HG03175 (cell line): ENCODE results near the gene WDR48.

Source experiments
- ATAC-seq: cut with Tn5 transposase; IDR thresholded peaks from one replicate; pipeline ENCODE4 v1.9.1; 2021; ENCODE audit warnings: mild to moderate bottlenecking, moderate library complexity; ENCODE audit not compliant: unreplicated experiment

The WDR48 gene

DNA sequence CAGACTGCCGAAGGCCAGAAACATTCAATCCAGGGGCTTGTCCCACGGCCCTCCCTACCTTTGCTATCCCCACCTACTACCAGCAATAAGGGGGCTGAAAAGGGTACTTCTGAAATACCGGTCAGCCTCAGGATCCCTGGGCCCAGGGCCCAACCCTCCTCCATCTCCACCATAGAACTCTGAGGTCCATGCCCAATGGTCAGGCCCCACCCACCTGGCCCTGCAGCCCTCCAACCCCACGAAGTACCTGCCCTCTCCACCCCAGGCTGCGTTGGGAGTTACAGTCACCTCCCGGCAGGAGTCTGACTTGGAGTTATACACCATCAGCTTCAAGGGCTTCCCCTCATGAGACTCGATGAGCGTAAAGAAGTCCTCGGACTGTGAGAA is 48.7 kb downstream of the WDR48 start:
- ATAC-seq: no peak

DNA sequence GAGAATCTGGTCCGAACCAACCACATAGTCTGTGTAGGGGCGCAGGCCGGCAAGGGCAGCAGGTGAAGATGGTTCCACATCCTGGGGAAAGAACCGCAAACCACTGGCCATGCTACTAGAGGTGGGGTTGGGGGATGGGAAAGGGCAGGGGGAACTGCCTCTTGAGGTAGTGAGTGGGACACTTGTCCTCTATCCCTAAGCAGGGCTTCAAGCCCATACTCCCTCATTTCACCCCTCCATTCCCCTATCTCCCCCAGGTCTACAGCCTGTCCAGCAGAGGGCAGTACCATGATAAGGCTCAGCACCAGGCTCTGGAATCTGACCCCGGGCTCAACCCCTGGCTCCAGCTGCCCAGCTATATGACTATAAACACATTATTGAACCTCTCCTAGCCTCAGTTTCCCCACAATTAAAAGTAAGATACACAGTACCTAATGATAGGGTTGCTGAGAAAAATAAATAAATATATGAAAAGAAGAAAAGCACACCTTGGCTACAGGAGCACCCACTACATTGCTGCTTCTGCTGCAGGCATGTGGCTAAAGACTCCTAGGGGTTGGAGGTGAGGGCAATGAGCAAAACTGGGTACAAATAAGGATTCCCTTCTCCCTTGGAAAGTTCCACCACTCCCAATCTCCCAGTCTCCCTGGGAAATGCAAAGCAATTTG is 49.3 kb downstream of the WDR48 start:
- peak; percentile 70 for ATAC-seq

- ATAC-seq: no peak
Observed at GRCh38 chr3:39102504-39103323, 50.9 kb downstream of the WDR48 start.

DNA sequence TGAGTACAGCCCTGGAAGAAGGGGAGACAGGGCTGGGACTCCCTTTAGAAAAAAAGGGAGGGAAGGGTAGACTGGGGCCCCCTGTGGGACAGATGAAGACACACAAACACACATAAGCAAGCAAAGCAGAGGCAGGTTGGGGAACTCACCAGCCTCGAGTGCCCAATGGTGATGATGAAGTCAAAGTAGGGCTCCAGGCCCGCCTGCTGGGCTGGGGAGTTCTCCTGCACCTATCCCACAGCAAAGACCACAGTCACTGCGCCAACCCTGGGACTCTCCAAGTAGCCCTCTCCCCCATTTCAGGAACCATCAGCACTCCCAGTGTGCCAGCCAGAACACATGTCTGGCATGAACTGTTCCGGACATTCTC is 51.5 kb downstream of the WDR48 start:
- ATAC-seq: no peak

DNA sequence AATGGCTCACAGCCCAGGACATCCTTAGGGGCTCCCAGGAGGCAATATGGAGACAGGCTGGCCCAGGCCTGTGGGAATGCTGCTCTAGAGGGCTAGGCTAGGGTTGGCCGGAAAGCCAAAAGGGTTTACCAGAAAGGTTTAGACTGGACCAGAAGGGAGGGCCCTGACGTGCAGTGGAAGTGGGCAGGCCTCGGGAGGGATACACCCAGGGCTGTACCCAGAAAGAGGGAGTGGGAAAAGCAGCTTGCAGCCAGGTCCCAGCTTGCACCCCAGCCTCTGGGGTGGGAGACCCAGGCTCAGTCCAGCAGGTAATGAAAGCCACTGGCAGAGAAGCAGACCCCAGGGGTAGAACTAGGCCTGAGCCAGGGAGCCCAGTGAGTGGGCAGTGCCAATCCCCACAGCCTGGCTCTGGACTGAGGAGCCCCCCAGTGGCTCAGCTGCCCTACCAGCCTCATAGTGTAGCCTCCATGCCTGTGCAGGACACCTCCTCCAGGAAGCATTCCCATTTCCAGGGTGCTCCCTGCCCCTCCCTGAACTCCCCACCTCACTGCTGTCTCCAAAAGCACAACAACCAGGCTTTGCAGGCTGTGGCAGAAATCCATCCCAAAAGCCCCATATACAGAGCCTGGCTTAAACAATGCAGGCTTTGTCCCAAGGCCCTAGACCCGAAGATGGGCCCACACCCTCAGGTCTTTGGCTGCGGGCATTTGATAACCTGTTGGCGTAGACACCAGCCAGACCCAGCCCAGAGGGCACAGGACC is 52.2 kb downstream of the WDR48 start:
- ATAC-seq: no peak

DNA sequence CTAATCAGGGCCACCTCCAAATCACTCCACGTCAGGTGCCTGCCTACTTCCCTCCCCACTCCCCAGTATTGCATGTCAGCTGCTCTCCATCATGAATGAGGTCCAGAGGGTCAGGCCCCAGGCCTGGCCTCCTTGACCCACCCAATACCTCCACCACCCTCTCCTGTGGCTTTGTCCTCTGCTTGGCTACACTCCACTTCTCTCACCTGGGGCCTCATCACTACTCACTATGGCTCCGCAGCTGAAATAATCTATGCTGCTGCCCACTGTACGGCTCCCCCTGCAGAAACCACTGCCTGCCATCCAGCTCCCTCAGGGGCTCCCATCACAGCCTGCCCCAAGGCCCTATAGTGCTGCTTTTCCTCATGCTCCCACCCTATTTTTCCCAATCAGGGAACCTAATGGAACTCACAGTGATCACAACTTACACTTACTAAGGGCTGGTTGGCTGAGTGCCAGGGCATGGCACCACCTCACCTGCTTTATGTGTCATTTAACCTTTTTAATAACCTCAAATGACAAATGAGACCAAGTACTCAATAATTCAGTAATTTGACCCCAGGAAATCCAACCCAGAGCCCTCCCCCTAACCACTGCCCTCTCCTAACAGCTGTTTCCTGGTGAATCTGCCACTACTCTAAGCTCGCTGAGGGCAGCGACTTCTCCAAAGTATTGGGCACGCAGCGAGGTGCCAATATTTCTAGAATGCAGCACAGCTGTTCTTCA is 53.3 kb downstream of the WDR48 start:
- ATAC-seq: no peak

GRCh38 chr3:39105687-39106063 is 53.9 kb downstream of the WDR48 start:
- no peak for ATAC-seq

- ATAC-seq: no peak
Observed at GRCh38 chr3:39106281-39106811, 54.5 kb downstream of the WDR48 start.

DNA sequence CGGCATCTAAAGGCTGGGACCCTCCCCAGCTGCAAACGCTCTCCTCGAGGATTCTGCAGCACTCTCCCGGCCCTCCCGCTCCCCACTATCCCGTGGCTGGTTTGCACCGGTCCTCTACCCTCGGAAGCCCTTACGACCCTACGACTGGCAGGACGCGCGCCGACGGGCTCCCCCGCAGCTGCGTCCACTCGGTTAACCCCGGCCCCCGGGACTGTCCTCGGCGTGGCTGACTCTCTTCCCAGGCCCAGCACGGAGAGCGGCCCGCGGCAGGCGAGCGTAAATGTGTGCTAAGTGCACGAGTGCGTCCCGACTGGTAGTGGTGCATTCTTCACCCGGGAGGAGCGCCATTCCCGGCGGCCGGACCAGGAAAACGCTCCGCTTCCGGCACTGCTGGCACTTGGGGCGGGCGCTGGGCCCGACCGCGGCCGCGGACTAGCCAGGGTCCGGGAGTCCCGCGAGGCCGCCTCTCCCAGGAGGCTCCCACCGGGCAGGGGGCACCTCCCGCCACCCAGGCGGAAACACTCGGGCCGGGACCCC is 55.1 kb downstream of the WDR48 start:
- no peak for ATAC-seq

DNA sequence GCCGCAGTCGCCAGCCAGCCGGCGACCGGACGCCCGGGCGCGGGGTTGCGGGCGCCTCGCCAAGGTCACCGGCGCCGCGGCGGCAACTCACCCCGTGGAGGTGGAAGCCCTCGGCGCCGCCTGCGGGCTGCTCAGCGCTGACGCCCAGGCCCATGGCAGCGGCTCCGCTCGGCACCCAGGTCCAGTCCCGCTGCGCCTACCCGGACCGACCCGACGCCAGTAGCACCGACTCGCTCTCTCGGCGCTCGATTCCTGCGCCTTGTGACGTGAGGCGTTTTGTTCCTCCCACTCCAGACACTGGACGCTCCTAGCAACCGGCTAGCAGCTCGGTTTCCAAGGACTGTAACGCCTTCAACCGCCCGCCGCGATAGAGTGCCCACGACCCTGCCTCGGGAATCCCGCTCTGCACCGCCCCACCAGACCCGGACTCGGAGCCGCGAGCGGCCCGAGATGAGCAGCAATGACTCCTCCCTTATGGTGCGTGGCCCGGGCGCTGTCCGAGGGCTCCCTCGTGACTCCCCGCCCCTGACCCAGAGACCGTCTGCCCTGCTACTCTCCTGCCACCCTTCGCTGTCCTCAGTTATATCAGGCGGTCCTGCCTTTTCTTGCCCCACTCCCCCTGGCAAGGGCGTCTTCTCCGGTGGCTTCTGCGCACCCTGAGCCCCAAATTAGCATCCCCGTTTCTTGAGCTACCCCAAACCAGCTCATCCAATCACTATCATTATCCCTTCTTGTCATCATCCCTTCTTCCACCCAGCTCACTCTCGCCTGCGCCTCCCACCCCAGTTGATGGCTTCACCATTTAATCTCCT is 55.8 kb downstream of the WDR48 start, which contains the start of the genes GORASP1 and TTC21A:
Gene GORASP1 (minus strand): TSS at position 240 of the 812 bp plus-strand sequence. CDS start 86 bp downstream, at position 154.
Gene TTC21A (plus strand): TSS at position 293 of the 812 bp plus-strand sequence. CDS start 158 bp downstream, at position 451.
- ATAC-seq: peak; percentile 49

DNA sequence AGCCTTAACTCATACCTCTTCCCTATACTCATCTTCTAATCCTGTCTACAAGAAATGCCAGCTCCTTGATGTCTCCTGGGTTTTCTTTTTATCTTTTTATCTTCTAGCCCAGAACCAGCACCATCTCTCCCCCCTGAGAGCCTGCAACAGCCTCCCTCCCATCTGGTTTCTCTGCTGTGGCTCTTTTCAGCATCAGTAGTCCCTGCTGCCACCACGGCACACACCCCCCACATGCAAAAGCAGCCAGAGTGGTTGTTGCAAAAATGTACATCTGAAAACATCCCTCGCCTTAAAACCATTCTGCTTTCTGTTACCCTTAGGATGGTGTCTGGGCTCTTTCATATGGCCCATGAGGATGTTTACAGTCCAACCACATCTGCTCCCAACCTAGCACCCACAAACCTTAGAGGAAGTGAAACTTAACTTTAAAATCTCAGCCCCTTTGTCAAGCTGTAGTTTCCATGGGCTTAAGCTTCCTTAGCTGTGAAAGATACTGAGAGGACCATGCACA is 56.4 kb downstream of the WDR48 start:
- peak; percentile 88 for ATAC-seq

- ATAC-seq: no peak
Observed at GRCh38 chr3:39109086-39109485, 57.3 kb downstream of the WDR48 start.

DNA sequence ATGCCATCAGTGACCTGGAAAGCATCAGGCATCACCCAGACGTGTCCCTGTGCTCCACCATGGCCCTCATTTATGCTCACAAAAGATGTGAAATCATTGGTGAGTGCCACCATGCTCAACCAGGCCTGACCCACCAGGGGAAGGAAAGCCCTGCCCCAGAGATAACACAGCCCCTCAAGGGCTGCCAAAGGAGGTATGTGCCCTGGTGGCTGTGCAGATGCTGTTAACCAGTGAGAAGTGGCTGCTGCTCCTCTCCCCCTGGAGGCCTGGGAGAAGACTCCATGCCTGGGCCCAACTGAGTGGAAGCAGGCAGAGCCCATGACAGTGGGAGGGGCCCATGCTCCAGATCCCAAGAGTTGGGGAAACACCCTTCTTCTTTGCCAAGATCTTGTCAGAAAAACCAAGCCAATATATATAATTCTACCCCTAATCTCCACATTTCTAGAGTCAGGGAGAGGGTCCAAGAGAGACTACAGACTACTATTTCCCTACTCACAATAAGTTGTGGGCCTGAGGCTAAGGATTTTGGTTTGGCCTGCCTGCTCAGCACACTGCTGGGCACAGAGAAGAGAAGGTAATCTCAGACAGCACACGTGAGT is 58.3 kb downstream of the WDR48 start:
- no peak for ATAC-seq

GRCh38 chr3:39112113-39112512 is 60.3 kb downstream of the WDR48 start:
- ATAC-seq: no peak

- ATAC-seq: no peak
Observed at GRCh38 chr3:39112535-39112934, 60.7 kb downstream of the WDR48 start.

- no peak for ATAC-seq
Observed at GRCh38 chr3:39113291-39113690, 61.5 kb downstream of the WDR48 start.

DNA sequence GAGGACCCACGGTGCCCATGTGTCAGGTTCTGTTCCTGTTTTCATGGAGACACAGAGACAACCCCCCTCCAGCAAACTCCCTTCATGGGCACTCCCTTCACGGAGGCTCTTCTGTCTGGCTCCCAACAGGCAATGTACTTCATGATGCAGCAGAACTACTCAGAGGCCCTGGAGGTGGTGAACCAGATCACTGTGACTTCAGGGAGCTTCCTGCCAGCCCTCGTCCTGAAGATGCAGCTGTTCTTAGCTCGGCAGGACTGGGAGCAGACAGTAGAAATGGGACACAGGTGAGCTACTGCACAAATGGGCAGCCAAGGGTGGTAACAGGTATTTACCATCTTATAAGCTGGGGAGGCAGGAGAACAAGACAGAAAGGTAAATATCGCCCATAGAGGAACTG is 62.6 kb downstream of the WDR48 start:
- no peak for ATAC-seq

- no peak for ATAC-seq
Observed at GRCh38 chr3:39115870-39116269, 64.1 kb downstream of the WDR48 start.

DNA sequence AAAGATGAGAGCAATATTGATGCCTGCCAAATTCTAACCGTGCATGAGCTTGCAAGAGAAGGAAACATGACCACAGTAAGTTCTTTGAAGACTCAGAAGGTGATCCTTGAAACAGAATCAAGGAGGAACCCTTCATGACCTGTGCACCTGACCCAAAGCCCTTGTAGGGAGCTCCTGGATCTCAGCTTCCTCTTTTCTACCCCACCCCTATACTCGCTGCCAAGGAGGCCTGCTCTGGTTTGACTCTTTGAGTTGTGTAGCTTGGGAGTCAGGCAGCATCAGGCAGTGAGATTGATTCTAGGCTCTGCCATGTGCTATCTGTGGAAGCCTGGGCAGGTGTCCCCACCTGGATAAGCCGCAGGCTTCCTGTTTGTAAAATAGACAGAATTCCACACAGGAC is 66.3 kb downstream of the WDR48 start:
- no peak for ATAC-seq
